GM12873 (cell line): Measurements from ENCODE around the gene OR4D1.

ENCODE experiments used
- CTCF ChIP-seq: IDR thresholded peaks from 2 replicates; pipeline ENCODE4 v1.5.1; 2012; ENCODE audit warnings: low read depth, mild to moderate bottlenecking, moderate library complexity, low read length, control low read depth; ENCODE audit not compliant: insufficient read depth; ENCODE audit errors: missing control alignments

OR4D1 gene

DNA sequence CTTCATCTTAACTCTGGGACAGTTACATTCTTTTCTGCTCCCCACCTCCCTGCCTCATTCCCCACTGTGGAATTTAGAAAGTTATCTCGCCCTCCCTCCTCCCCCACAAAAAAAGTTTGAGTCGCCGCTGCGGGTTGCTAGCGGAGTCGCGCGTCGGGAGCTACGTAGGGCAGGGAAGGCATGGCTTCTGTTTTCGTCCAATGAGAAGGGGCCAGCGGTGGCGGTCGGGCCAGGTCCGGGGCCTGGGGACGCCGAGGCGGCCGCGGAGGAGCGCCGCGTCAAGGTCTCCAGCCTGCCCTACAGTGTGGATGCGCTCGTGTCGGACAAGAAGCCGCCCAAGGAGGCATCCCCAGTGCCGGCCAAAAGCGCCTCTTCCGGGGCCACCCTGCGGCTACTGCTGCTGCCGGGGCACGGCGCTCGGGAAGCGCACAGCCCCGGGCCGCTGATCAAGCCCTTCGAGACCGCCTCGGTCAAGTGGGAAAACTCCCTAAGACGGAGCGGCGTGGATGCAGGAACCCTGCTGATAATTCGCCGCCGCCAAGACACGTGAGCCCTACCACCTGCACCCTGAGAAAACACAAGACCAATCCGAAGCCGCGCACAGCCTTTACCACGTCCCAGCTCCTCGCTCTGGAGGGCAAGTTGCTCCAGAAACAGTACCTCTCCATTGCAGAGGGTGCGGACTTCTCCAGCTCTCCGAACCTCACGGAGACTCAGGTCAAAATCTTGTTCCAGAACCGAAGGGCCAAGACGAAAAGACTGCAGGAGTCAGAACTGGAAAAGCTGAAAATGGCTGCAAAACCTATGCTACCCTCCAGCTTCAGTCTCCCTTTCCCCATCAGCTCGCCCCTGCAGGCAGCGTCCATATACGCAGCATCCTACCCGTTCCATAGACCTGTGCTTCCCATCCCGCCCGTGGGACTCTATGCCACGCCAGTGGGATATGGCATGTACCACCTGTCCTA is 8.9 kb downstream of the OR4D1 start:
- no peak for TF ChIP-seq CTCF

GRCh38 chr17:58158181-58158580 is 10.0 kb downstream of the OR4D1 start:
- no peak for TF ChIP-seq CTCF

DNA sequence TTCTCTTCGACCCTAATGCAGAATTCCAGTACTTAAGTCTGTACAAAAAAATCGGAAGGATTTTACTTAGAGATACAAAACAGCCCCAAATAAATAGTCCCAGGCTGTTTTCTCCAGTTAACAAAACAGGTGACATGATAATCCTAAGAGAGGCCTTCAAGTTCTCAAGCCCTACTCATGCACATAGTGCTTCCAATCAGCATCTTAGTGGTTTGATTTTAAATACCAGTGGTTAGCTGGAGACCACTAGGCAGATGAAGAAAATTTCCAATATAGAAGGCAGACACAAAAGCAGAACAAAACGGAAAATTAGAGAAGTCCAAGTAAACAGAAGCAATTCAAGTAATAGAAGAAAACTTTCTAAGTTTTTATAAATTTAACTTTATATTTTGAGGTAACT is 13.4 kb downstream of the OR4D1 start:
- no peak for TF ChIP-seq CTCF

DNA sequence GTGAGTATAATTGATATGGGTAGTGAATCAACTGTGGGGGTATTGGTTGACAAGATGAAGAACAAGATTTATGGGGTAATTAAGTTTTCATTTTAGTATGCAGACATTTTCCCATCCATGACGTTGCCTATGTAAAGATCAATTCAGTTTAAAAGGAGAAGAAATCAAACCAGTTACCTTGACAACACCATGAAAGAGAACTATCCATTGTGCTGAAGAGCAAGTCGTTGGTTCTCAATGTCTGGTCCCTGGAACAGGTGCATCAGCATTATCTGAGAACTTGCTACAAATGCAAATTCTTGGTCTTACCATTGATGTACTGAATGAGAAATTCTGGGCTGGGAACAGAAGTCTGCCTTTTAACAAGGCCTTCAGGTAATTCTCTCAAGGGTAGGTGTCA is 17.8 kb downstream of the OR4D1 start:
- no peak for TF ChIP-seq CTCF

DNA sequence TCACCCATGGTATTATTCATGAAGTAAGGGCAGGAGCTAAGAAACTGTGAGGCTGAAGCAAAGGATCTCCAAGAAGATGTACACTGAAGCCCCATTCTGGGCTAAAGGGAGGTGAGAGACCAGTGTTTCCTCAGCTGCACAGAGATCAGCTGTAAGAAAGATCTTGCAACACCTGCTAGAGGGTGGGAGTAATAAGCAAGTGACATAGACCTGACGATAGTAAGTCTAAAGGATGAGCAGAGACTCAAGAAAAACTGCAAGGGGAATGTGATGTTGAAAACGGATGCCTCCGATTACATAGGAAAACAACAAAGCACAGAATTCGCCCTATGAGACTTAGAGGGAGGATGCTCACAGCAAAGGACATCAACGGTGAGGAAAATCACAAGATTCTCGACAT is 18.5 kb downstream of the OR4D1 start, which contains the start of gene OR4D2:
Gene OR4D2 (plus strand): TSS at position 301 of the 400 bp plus-strand sequence. CDS start 2,674 bp downstream, outside the sequence.
- TF ChIP-seq CTCF = no peak

- no peak for TF ChIP-seq CTCF
Observed at GRCh38 chr17:58170622-58171021, 22.4 kb downstream of the OR4D1 start.

DNA sequence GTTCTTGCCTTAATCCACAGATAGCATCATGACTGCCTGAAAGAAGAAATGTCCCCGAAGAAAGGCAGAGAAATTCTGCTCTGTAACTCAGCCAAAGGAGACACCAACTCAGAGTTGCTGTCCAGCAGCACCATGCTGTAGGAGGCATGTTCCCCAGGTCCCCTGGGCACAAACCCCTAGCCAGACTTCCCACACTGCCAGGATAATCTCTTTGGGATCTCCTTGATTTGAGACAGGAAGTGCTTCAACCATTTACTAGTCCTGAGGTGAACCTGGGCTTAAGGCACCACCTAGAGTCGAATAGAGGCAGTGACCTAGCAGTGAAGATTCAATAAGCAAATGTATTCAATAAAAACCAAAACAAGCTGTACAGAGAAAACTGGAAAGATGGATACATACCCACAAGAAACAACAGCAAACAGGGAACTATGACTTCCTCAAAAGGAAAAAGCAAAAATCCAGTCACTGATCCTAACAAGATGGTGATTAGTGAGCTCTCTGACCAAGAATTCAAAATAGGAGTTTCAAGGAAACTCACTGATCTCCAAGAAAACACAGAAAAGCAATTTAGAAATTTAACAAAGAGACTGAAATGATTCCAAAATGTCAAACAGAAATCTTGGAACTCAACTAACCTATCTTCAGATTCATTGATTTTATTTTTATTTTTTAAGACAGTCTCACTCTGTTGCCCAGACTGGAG is 24.3 kb downstream of the OR4D1 start:
- TF ChIP-seq CTCF = peak; percentile 62
